Stimulated activated CD8-positive, alpha-beta memory T cell treated with anti-CD3 and anti-CD28 coated beads, Interleukin-7, amount 100 ng/mL, for 4 hours (primary cell): ENCODE data around the gene HSPBP1.

Experiments
- DNase-seq, 2 donors: peaks; one replicate each; pipeline ENCODE4 v3.0.0-alpha.2; 2020; ENCODE audit warnings: low read depth in 2 of 2

Gene HSPBP1

GRCh38 chr19:55275851-55276719 lies 3.8 kb downstream of the HSPBP1 start:
- no peak for DNase-seq

GRCh38 chr19:55273978-55274707 lies 5.8 kb downstream of the HSPBP1 start:
- no peak for DNase-seq

- no peak for DNase-seq
Measured at GRCh38 chr19:55272142-55272541, 7.8 kb downstream of the HSPBP1 start.

GRCh38 chr19:55270172-55270942 lies 9.6 kb downstream of the HSPBP1 start:
- DNase-seq, result no peak

GRCh38 chr19:55269299-55269698 lies 10.6 kb downstream of the HSPBP1 start:
- no peak for DNase-seq

GRCh38 chr19:55266840-55267239 lies 13.1 kb downstream of the HSPBP1 start:
- DNase-seq, result no peak

GRCh38 chr19:55266404-55266803 lies 13.5 kb downstream of the HSPBP1 start:
- DNase-seq, result no peak

- no peak for DNase-seq
Measured at GRCh38 chr19:55265723-55266386, 14.1 kb downstream of the HSPBP1 start.

- DNase-seq, result no peak
Measured at GRCh38 chr19:55265173-55265572, 14.7 kb downstream of the HSPBP1 start.

GRCh38 chr19:55264531-55264930 lies 15.4 kb downstream of the HSPBP1 start:
- DNase-seq, result no peak

- DNase-seq, result no peak
Measured at GRCh38 chr19:55262359-55262758, 17.6 kb downstream of the HSPBP1 start.

GRCh38 chr19:55261671-55262126 lies 18.2 kb downstream of the HSPBP1 start:
- no peak for DNase-seq

GRCh38 chr19:55259540-55260210 lies 20.2 kb downstream of the HSPBP1 start:
- DNase-seq, result no peak

GRCh38 chr19:55258828-55259539 lies 20.9 kb downstream of the HSPBP1 start, which contains the start of gene PPP6R1:
Gene PPP6R1, minus strand, starts transcription at chr19:55259017. Its CDS starts 11,914 bp downstream, at chr19:55247103.
- peak; percentile 83 to 93 for DNase-seq

- DNase-seq, result peak in 1 of 2 donors; percentile 53
Measured at GRCh38 chr19:55258476-55258827, 21.5 kb downstream of the HSPBP1 start.

- DNase-seq, result no peak
Measured at GRCh38 chr19:55257461-55258420, 22.2 kb downstream of the HSPBP1 start.

- DNase-seq, result no peak
Measured at GRCh38 chr19:55256562-55257460, 23.1 kb downstream of the HSPBP1 start.
